ENCODE results near the gene CLDN25.

Gene CLDN25

DNA sequence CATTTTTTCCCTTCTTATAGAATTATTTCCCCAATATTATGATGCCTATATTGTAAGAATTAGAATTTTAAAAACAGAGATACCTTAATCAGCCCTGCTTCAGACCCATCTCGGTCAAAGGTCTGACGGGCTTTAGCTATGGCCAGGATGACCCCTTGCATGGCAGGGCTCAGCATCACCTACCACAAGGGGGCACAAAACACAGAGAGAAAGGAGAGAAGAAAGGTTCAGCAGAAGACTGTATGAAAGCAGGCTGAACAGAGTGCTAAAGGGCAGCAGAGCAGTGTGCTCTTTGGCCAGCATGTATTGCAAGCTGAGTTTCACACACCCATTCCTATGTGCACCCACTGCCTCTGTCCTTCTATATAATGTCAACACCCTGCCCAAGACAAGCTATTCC, 26.8 kb downstream of the CLDN25 start:
- Histone ChIP-seq H3K9me3 (ENCODE audit: control insufficient read depth in 2 of 2, low read length in 2 of 2) (no peaks in the 10 kb centered on the region), H3K27me3 (ENCODE audit: control insufficient read depth in 2 of 2, insufficient read depth in 2 of 2, low read length in 2 of 2) (no peaks in the 10 kb centered on the region), H3K4me1 (ENCODE audit: control insufficient read depth in 2 of 2, insufficient read depth in 2 of 2, low read length in 2 of 2) (no peaks in the 10 kb centered on the region), H3K36me3 (ENCODE audit: control insufficient read depth in 2 of 2, insufficient read depth in 2 of 2, low read length in 2 of 2) (peaks cover 31 to 48% of the 10 kb centered on the region in 2 donors), H3K9ac (ENCODE audit: low read depth in 1 of 2, low read length in 2 of 2) (no peak overlapping the region), H3K4me3 (ENCODE audit: low read length in 2 of 2) (no peak overlapping the region), H3K27ac (ENCODE audit: low read depth in 2 of 2, low read length in 2 of 2) (no peak overlapping the region)

DNA sequence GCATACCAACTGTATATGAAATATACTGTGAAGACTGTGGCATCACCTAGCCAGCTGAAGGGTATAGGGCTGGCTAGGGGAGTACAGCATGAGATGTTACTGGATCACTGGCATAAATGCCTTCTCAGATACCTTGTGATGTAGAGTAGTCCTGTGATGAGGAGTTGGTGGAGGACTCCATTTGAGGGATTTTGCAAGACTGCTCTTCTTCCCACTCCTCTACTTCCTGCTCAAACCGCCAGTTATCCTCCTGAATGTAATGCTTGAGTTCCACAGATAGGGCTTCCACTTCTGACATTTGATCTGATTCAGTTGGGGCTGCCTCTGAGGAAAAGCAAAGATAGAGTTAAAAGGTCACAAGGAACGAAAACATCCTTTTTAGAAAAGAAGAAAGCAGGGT, 29.3 kb downstream of the CLDN25 start:
- Histone ChIP-seq H3K9me3 (ENCODE audit: control insufficient read depth in 2 of 2, low read length in 2 of 2) (no peaks in the 10 kb centered on the region), H3K27me3 (ENCODE audit: control insufficient read depth in 2 of 2, insufficient read depth in 2 of 2, low read length in 2 of 2) (no peaks in the 10 kb centered on the region), H3K4me3 (ENCODE audit: low read length in 2 of 2) (no peak overlapping the region), H3K36me3 (ENCODE audit: control insufficient read depth in 2 of 2, insufficient read depth in 2 of 2, low read length in 2 of 2) (peaks cover 27 to 31% of the 10 kb centered on the region in 2 donors), H3K4me1 (ENCODE audit: control insufficient read depth in 2 of 2, insufficient read depth in 2 of 2, low read length in 2 of 2) (no peaks in the 10 kb centered on the region), H3K9ac (ENCODE audit: low read depth in 1 of 2, low read length in 2 of 2) (no peak overlapping the region), H3K27ac (ENCODE audit: low read depth in 2 of 2, low read length in 2 of 2) (no peak overlapping the region)

DNA sequence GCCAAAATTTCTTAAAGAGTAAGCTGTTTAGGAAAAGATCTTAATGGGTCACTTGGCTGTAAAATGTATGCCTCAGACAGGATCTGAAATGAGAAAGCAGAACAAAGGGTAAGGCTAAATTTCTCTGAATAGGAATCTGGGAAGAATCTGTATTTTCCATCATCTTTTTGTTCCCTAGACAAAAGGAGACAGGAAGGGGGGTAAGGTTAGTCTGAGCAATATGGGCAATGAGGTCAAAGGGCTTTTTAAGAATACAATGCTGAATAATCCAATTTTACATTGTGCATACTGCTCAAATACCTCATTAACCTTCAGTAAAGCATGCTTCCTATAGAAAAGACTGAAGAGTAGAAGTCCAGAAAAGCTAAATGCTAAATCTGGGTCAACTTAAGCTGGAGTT, 34.6 kb downstream of the CLDN25 start:
- Histone ChIP-seq H3K36me3 (ENCODE audit: control insufficient read depth in 2 of 2, insufficient read depth in 2 of 2, low read length in 2 of 2) (peaks cover 13 to 18% of the 10 kb centered on the region in 2 donors), H3K27ac (ENCODE audit: low read depth in 2 of 2, low read length in 2 of 2) (no peak overlapping the region), H3K9ac (ENCODE audit: low read depth in 1 of 2, low read length in 2 of 2) (no peak overlapping the region), H3K4me3 (ENCODE audit: low read length in 2 of 2) (no peak overlapping the region), H3K4me1 (ENCODE audit: control insufficient read depth in 2 of 2, insufficient read depth in 2 of 2, low read length in 2 of 2) (no peaks in the 10 kb centered on the region), H3K27me3 (ENCODE audit: control insufficient read depth in 2 of 2, insufficient read depth in 2 of 2, low read length in 2 of 2) (no peaks in the 10 kb centered on the region), H3K9me3 (ENCODE audit: control insufficient read depth in 2 of 2, low read length in 2 of 2) (no peaks in the 10 kb centered on the region)

DNA sequence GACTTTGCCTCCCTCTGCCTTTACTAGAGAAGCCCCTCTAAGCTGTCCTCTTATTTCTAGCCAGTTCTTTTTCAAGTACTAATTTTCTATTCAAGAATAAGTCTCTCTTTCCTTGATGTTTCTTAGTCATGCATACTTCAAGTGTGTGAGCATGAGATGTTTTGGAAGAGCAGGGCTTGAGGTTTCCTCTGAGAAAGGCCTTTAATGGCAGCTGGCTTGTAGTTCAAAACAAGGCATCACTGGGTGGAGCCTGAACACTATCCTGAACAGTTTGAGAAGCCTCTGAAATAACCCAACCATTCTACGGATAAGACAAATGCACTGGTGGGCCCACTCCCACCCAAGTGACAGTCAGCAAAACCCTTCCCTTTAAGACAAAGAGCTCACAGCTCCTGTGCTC, 37.6 kb downstream of the CLDN25 start:
- Histone ChIP-seq H3K9ac (ENCODE audit: low read depth in 1 of 2, low read length in 2 of 2) (no peak overlapping the region), H3K36me3 (ENCODE audit: control insufficient read depth in 2 of 2, insufficient read depth in 2 of 2, low read length in 2 of 2) (peaks cover 19% of the 10 kb centered on the region in 2 donors), H3K27ac (ENCODE audit: low read depth in 2 of 2, low read length in 2 of 2) (no peak overlapping the region), H3K4me3 (ENCODE audit: low read length in 2 of 2) (no peak overlapping the region), H3K9me3 (ENCODE audit: control insufficient read depth in 2 of 2, low read length in 2 of 2) (no peaks in the 10 kb centered on the region), H3K27me3 (ENCODE audit: control insufficient read depth in 2 of 2, insufficient read depth in 2 of 2, low read length in 2 of 2) (no peaks in the 10 kb centered on the region), H3K4me1 (ENCODE audit: control insufficient read depth in 2 of 2, insufficient read depth in 2 of 2, low read length in 2 of 2) (no peaks in the 10 kb centered on the region)

DNA sequence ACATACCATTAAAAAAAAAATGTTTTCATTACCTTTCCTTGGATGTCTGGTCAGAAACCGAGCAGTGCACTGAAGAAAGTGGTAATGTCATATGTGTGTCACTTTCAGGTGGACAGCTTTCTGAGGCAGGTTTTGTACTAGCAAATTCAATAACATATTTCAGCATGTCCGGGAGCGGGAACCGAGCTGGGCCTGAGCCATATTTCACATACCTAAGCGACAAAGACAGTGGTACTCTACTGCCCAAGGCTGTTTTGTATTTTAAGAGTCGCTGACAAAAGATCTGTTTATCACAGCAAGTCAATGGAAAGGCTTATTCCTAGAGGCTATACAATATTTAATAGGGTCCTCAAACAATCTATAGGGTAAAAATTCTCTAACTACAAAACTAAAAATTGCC, 38.0 kb downstream of the CLDN25 start:
- Histone ChIP-seq H3K27ac (ENCODE audit: low read depth in 2 of 2, low read length in 2 of 2) (no peak overlapping the region), H3K9me3 (ENCODE audit: control insufficient read depth in 2 of 2, low read length in 2 of 2) (no peaks in the 10 kb centered on the region), H3K9ac (ENCODE audit: low read depth in 1 of 2, low read length in 2 of 2) (no peak overlapping the region), H3K36me3 (ENCODE audit: control insufficient read depth in 2 of 2, insufficient read depth in 2 of 2, low read length in 2 of 2) (peaks cover 18 to 20% of the 10 kb centered on the region in 2 donors), H3K4me3 (ENCODE audit: low read length in 2 of 2) (no peak overlapping the region), H3K27me3 (ENCODE audit: control insufficient read depth in 2 of 2, insufficient read depth in 2 of 2, low read length in 2 of 2) (no peaks in the 10 kb centered on the region), H3K4me1 (ENCODE audit: control insufficient read depth in 2 of 2, insufficient read depth in 2 of 2, low read length in 2 of 2) (no peaks in the 10 kb centered on the region)

DNA sequence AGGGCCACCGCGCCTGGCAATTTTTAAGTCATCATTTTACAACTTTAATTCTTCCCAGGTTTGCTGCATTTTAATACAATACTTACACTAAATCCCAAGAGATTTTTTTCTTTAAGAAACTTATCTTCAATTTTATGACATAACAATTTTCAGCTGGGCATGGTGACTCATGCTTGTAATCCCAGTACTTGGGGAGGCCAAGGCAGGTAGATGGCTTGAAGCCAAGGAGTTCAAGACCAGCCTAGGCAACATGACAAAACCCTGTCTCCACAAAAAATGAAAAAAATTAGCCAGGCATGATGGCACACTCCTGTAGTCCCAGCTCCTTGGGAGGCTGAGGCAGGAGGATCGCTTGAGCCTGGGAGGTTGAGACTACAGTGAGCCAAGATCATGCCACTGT, 38.8 kb downstream of the CLDN25 start:
- no peaks in the 10 kb centered on the region for H3K27me3 ChIP-seq (ENCODE audit: control insufficient read depth in 2 of 2, insufficient read depth in 2 of 2, low read length in 2 of 2)
- H3K36me3 ChIP-seq (ENCODE audit: control insufficient read depth in 2 of 2, insufficient read depth in 2 of 2, low read length in 2 of 2) = peaks cover 24 to 26% of the 10 kb centered on the region in 2 donors
- H3K27ac ChIP-seq (ENCODE audit: low read depth in 2 of 2, low read length in 2 of 2) = no peak overlapping the region
- H3K4me3 ChIP-seq (ENCODE audit: low read length in 2 of 2) = no peak overlapping the region
- no peak overlapping the region for H3K9ac ChIP-seq (ENCODE audit: low read depth in 1 of 2, low read length in 2 of 2)
- no peaks in the 10 kb centered on the region for H3K4me1 ChIP-seq (ENCODE audit: control insufficient read depth in 2 of 2, insufficient read depth in 2 of 2, low read length in 2 of 2)
- H3K9me3 ChIP-seq (ENCODE audit: control insufficient read depth in 2 of 2, low read length in 2 of 2) = no peaks in the 10 kb centered on the region

DNA sequence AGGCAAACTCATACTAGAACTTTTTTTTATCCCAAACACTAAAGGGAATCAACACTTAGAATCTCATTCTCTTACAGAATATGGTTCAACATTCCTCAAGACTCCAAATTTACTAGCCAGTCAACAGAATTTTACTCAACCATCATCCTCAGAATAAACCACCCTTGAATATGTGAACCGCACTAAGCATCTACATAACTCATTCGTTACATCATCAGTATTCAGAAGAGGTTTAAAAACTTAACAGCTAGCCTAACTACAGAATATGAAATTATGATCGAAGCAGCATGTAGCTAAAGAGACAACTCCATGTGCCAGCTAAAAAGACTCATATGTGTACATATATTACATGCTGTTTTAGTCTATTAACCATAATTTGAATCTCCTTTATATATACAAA, 47.9 kb downstream of the CLDN25 start:
- peaks cover 12 to 15% of the 10 kb centered on the region in 2 donors for H3K36me3 ChIP-seq (ENCODE audit: control insufficient read depth in 2 of 2, insufficient read depth in 2 of 2, low read length in 2 of 2)

DNA sequence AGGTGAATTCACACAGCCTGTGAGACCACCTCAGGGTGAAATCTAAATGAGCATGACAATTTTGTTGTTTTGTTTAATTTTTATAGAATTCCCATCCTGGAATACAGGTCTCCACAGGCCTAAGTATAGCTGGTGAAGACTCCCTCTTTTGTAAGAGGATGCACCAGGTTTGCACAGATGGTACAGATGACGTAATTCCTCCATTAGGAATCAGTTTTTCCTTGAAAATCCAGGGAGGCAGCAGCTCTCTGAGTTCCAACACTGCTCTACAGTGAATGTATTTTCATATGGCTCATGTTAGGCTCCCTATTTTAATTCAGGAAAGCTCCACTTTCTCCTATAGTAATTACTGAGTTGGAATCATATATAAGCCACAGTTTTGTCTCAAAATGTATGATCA, 48.6 kb downstream of the CLDN25 start:
- H3K4me1 ChIP-seq (ENCODE audit: control insufficient read depth in 2 of 2, insufficient read depth in 2 of 2, low read length in 2 of 2) = no peaks in the 10 kb centered on the region
- no peaks in the 10 kb centered on the region for H3K27me3 ChIP-seq (ENCODE audit: control insufficient read depth in 2 of 2, insufficient read depth in 2 of 2, low read length in 2 of 2)
- H3K4me3 ChIP-seq (ENCODE audit: low read length in 2 of 2) = no peak overlapping the region
- no peaks in the 10 kb centered on the region for H3K9me3 ChIP-seq (ENCODE audit: control insufficient read depth in 2 of 2, low read length in 2 of 2)
- H3K36me3 ChIP-seq (ENCODE audit: control insufficient read depth in 2 of 2, insufficient read depth in 2 of 2, low read length in 2 of 2) = peaks cover 5 to 10% of the 10 kb centered on the region in 2 donors
- no peak overlapping the region for H3K27ac ChIP-seq (ENCODE audit: low read depth in 2 of 2, low read length in 2 of 2)
- no peak overlapping the region for H3K9ac ChIP-seq (ENCODE audit: low read depth in 1 of 2, low read length in 2 of 2)

More for the DNA sequence above, 47.9 kb downstream of the CLDN25 start:
- no peaks in the 10 kb centered on the region for H3K9me3 ChIP-seq (ENCODE audit: control insufficient read depth in 2 of 2, low read length in 2 of 2)
- H3K27me3 ChIP-seq (ENCODE audit: control insufficient read depth in 2 of 2, insufficient read depth in 2 of 2, low read length in 2 of 2) = no peaks in the 10 kb centered on the region
- H3K4me3 ChIP-seq (ENCODE audit: low read length in 2 of 2) = no peak overlapping the region
- no peaks in the 10 kb centered on the region for H3K4me1 ChIP-seq (ENCODE audit: control insufficient read depth in 2 of 2, insufficient read depth in 2 of 2, low read length in 2 of 2)
- no peak overlapping the region for H3K27ac ChIP-seq (ENCODE audit: low read depth in 2 of 2, low read length in 2 of 2)
- H3K9ac ChIP-seq (ENCODE audit: low read depth in 1 of 2, low read length in 2 of 2) = no peak overlapping the region

DNA sequence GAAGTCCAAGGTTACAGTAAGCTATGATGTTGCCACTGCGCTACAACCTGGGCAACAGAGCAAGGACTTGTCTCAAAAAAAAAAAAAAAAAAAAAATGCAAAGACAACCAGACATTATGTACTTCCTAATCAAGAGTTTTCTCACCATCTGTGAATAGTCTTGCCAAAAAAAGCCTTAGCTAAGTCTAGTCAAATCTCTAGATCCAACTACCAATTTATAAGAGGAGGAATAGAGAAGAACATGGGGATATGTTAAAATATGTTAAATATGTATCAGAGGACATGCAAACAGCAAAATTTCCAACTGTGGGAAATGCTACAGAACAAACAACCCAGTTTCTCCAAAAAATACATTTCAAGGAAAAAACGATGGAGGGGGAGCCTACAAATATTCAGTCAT, 50.2 kb downstream of the CLDN25 start:
- Histone ChIP-seq H3K27me3 (ENCODE audit: control insufficient read depth in 2 of 2, insufficient read depth in 2 of 2, low read length in 2 of 2) (no peaks in the 10 kb centered on the region), H3K4me1 (ENCODE audit: control insufficient read depth in 2 of 2, insufficient read depth in 2 of 2, low read length in 2 of 2) (no peaks in the 10 kb centered on the region), H3K9ac (ENCODE audit: low read depth in 1 of 2, low read length in 2 of 2) (no peak overlapping the region), H3K9me3 (ENCODE audit: control insufficient read depth in 2 of 2, low read length in 2 of 2) (no peaks in the 10 kb centered on the region), H3K36me3 (ENCODE audit: control insufficient read depth in 2 of 2, insufficient read depth in 2 of 2, low read length in 2 of 2) (peaks cover 5 to 11% of the 10 kb centered on the region in 2 donors), H3K4me3 (ENCODE audit: low read length in 2 of 2) (no peak overlapping the region), H3K27ac (ENCODE audit: low read depth in 2 of 2, low read length in 2 of 2) (no peak overlapping the region)
